ENCODE data around the gene KCNJ10.

KCNJ10 gene

DNA sequence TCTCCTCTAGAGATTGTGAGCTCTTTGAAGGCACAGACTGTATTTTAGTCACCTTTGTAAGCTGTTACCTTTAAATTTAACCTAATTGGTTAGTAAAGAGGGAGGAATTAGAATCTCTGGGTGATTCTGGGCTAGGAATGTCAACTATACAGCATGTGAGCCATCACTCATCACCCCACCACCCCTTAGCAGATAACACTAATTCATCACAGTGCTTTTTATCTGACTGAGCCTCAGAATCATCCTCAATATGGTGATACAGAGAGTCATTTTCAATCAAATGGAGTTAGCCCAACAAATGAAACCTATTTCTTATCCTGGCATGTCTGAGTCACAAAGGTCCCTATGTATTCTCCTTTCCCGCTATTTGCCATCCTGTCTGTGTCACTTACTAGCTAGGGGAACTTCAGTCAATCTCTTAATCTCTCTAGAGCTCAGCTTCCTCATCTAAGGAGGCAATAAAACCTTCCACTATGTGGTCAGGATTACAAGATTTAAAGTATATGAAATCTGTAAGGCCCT lies 13.3 kb downstream of the KCNJ10 start:
- ATAC-seq, result no peak

DNA sequence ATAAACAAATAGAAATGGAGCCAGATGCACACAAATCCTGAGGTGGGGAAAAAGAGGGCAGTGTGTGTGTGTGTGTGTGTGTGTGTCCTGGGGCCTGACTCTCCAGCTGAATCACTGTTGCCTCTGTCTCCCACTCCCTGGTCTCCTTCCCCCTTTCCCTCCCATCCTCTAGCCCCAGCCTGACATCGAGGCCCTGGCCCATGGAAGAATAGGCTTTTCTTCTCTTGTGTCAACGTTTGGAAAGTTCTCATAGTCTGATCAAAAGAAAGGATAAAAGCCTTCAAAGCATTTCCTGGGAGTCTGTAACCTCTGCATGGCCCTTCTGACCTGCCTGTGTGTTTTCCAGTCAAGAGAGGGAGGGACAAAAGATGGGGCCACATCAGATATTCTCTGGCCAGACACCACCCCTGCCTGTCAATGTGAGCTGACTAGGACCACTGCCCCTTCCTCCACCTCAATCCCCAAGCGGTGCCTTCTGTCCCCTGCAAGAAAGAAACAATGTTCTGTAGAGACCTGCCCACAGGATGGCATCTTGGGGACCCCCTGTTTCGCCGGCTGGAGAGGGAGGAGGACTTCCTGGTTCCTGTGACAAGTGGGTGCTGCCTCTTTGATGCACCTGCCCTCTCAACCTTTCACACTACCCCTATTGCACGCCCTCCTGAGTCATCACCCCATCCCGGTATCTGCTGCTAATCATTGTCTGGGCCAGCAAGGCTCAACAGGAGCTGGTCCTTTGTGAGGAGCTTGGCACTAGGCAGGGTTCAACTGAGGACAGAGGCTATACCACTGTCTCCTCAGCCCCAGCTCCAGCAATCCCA lies 16.2 kb downstream of the KCNJ10 start:
- ATAC-seq, result no peak
- TF ChIP-seq ISL1 (CRISPR knock-in tag; IDR thresholded peaks at IDR 0.05) (no peak), BACH2 (CRISPR knock-in tag; IDR thresholded peaks at IDR 0.05; ENCODE audit: borderline replicate concordance) (no peak), ZFP30 (CRISPR knock-in tag; IDR thresholded peaks at IDR 0.05) (no peak), ARNTL (CRISPR knock-in tag; IDR thresholded peaks at IDR 0.05; ENCODE audit: borderline replicate concordance, low read depth) (no peak), ZNF8 (CRISPR knock-in tag; IDR thresholded peaks at IDR 0.05) (no peak), ZFP3 (CRISPR knock-in tag; IDR thresholded peaks at IDR 0.05) (no peak), TOX (CRISPR knock-in tag; IDR thresholded peaks at IDR 0.05; ENCODE audit: borderline replicate concordance) (no peak), ZC3H10 (CRISPR knock-in tag; IDR thresholded peaks at IDR 0.05) (no peak), RARB (CRISPR knock-in tag; IDR thresholded peaks at IDR 0.05) (no peak), OSR1 (CRISPR knock-in tag; IDR thresholded peaks at IDR 0.05) (no peak), SNAI2 (CRISPR knock-in tag; IDR thresholded peaks at IDR 0.05) (no peak), TCF4 (CRISPR knock-in tag; IDR thresholded peaks at IDR 0.05; ENCODE audit: borderline replicate concordance) (no peak), ZNF70 (CRISPR knock-in tag; IDR thresholded peaks at IDR 0.05) (no peak), CSDC2 (CRISPR knock-in tag; IDR thresholded peaks at IDR 0.05) (no peak), ESRRG (CRISPR knock-in tag; IDR thresholded peaks at IDR 0.05) (no peak), PPARA (CRISPR knock-in tag; IDR thresholded peaks at IDR 0.05; ENCODE audit: borderline replicate concordance) (no peak)
- TF ChIP-seq, protein P1, sequence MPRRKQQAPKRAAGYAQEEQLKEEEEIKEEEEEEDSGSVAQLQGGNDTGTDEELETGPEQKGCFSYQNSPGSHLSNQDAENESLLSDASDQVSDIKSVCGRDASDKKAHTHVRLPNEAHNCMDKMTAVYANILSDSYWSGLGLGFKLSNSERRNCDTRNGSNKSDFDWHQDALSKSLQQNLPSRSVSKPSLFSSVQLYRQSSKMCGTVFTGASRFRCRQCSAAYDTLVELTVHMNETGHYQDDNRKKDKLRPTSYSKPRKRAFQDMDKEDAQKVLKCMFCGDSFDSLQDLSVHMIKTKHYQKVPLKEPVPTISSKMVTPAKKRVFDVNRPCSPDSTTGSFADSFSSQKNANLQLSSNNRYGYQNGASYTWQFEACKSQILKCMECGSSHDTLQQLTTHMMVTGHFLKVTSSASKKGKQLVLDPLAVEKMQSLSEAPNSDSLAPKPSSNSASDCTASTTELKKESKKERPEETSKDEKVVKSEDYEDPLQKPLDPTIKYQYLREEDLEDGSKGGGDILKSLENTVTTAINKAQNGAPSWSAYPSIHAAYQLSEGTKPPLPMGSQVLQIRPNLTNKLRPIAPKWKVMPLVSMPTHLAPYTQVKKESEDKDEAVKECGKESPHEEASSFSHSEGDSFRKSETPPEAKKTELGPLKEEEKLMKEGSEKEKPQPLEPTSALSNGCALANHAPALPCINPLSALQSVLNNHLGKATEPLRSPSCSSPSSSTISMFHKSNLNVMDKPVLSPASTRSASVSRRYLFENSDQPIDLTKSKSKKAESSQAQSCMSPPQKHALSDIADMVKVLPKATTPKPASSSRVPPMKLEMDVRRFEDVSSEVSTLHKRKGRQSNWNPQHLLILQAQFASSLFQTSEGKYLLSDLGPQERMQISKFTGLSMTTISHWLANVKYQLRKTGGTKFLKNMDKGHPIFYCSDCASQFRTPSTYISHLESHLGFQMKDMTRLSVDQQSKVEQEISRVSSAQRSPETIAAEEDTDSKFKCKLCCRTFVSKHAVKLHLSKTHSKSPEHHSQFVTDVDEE (CRISPR knock-in tag; IDR thresholded peaks at IDR 0.05), result no peak
- TF ChIP-seq, protein P2, sequence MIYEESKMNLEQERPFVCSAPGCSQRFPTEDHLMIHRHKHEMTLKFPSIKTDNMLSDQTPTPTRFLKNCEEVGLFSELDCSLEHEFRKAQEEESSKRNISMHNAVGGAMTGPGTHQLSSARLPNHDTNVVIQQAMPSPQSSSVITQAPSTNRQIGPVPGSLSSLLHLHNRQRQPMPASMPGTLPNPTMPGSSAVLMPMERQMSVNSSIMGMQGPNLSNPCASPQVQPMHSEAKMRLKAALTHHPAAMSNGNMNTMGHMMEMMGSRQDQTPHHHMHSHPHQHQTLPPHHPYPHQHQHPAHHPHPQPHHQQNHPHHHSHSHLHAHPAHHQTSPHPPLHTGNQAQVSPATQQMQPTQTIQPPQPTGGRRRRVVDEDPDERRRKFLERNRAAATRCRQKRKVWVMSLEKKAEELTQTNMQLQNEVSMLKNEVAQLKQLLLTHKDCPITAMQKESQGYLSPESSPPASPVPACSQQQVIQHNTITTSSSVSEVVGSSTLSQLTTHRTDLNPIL (CRISPR knock-in tag; IDR thresholded peaks at IDR 0.05; ENCODE audit: low read depth), result no peak

More for the DNA sequence above, 13.3 kb downstream of the KCNJ10 start:
- TF ChIP-seq, protein P1 (CRISPR knock-in tag; IDR thresholded peaks at IDR 0.05), result no peak
- TF ChIP-seq PPARA (CRISPR knock-in tag; IDR thresholded peaks at IDR 0.05; ENCODE audit: borderline replicate concordance), result no peak

DNA sequence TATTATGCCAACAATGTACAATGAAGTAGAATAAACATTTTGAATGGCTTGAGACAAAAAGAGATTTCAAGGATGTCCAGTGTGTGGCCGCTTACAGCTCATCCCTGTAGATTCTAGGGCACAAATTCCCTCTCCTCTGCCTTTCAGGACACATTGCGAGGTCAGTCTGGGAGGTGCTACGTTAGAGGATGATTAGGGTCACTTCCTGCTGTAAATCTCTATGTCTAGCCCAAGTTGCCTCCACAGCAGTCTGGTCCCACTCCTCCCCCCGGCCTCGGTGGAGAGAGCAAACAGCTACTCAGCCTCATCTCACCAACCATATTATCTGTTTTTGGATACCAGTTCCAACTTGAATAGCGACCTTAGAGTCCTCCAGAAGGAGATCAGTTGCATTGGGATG lies 17.0 kb downstream of the KCNJ10 start:
- no peak for ATAC-seq
- TF ChIP-seq SNAI2 (CRISPR knock-in tag; IDR thresholded peaks at IDR 0.05), result no peak
- TF ChIP-seq BACH2 (CRISPR knock-in tag; IDR thresholded peaks at IDR 0.05; ENCODE audit: borderline replicate concordance), result no peak
- no peak for TF ChIP-seq ZNF8 (CRISPR knock-in tag; IDR thresholded peaks at IDR 0.05)
- TF ChIP-seq, protein P3, sequence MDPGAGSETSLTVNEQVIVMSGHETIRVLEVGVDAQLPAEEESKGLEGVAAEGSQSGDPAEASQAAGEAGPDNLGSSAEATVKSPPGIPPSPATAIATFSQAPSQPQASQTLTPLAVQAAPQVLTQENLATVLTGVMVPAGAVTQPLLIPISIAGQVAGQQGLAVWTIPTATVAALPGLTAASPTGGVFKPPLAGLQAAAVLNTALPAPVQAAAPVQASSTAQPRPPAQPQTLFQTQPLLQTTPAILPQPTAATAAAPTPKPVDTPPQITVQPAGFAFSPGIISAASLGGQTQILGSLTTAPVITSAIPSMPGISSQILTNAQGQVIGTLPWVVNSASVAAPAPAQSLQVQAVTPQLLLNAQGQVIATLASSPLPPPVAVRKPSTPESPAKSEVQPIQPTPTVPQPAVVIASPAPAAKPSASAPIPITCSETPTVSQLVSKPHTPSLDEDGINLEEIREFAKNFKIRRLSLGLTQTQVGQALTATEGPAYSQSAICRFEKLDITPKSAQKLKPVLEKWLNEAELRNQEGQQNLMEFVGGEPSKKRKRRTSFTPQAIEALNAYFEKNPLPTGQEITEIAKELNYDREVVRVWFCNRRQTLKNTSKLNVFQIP (CRISPR knock-in tag; IDR thresholded peaks at IDR 0.05; ENCODE audit: borderline replicate concordance, low read depth), result no peak
- TF ChIP-seq PPARA (CRISPR knock-in tag; IDR thresholded peaks at IDR 0.05; ENCODE audit: borderline replicate concordance), result no peak
- no peak for TF ChIP-seq ZFP3 (CRISPR knock-in tag; IDR thresholded peaks at IDR 0.05)
- TF ChIP-seq OSR1 (CRISPR knock-in tag; IDR thresholded peaks at IDR 0.05), result no peak
- TF ChIP-seq, protein P2 (CRISPR knock-in tag; IDR thresholded peaks at IDR 0.05; ENCODE audit: low read depth), result no peak
- no peak for TF ChIP-seq ISL1 (CRISPR knock-in tag; IDR thresholded peaks at IDR 0.05)
- no peak for TF ChIP-seq ZFP30 (CRISPR knock-in tag; IDR thresholded peaks at IDR 0.05)
- no peak for TF ChIP-seq ESRRG (CRISPR knock-in tag; IDR thresholded peaks at IDR 0.05)
- no peak for TF ChIP-seq GLIS3 (CRISPR knock-in tag; IDR thresholded peaks at IDR 0.05)
- TF ChIP-seq, protein P1 (CRISPR knock-in tag; IDR thresholded peaks at IDR 0.05), result no peak
